ENCODE data around the gene CCL21. TPM values are rescaled to one million over a fixed set of nuclear protein-coding genes. Genes with fewer than 3 reads are reported as not detected.

The CCL21 gene
- total and polyA plus RNA-seq, 10 of the 15 experiments (the other 5 are each of a cell fraction or from before 2014, with no cell fraction given): 0.26 TPM; not detected in 9

GRCh38 chr9:34684145-34684544, 25.8 kb downstream of the CCL21 start:
- DNase-seq (ENCODE audit: low read depth, low spot score) (no peak), FAIRE-seq (no peak)
- CTCF ChIA-PET: interaction anchor here (1.5 kb wide), 1 partner anchor 18 kb away, joined by 3 read pairs; no protein-coding TSS in a partner anchor

More at GRCh38 chr9:34684145-34684544, 25.8 kb downstream of the CCL21 start:
- Histone ChIP-seq H3K9me3 (replicated peaks; ENCODE audit: control insufficient read depth, insufficient read depth, low read length) (no peaks in the 10 kb centered on the region), H3K27me3 (replicated peaks in 1 of 2; ENCODE audit: control insufficient read depth in 2 of 2, insufficient read depth in 2 of 2, low read length in 1 of 2) (no peaks in the 10 kb centered on the region; a peak in 2 of 4 replicates), H3K9ac (ENCODE audit: control insufficient read depth, insufficient read depth, low read length) (no peak overlapping the region), H4K20me1 (ENCODE audit: control insufficient read depth, insufficient read depth) (no peaks in the 10 kb centered on the region), H3K4me3 (no peak overlapping the region), H3K36me3 (ENCODE audit: control insufficient read depth in 2 of 2, insufficient read depth in 2 of 2, low read length in 1 of 2) (no peaks in the 10 kb centered on the region), H3K79me2 (ENCODE audit: control insufficient read depth, insufficient read depth, low read length) (no peaks in the 10 kb centered on the region), H3K4me1 (ENCODE audit: control insufficient read depth, insufficient read depth, low read length) (peaks cover 12% of the 10 kb centered on the region), H3K4me2 (ENCODE audit: control insufficient read depth, insufficient read depth) (no peak overlapping the region), H2AFZ (ENCODE audit: control insufficient read depth, low read depth, low read length) (no peak overlapping the region), H3K27ac (ENCODE audit: control insufficient read depth, insufficient read depth) (no peak overlapping the region)
- ATAC-seq: peak; percentile 55
- intact Hi-C loops (cut with micrococcal nuclease; ENCODE audit: unreplicated experiment) (no loop called here), in situ Hi-C loops (cut with MboI) (no loop called here)
- ChIA-PET SMC1A (ENCODE audit: uncharacterized antibody, unreplicated experiment) (no interaction called here), RAD21 (ENCODE audit: unreplicated experiment) (no interaction called here), POLR2A (no interaction called here)
- no TSS peak for BruUV-seq (replicated peaks)
- TF ChIP-seq ZNF384 (IDR thresholded peaks at IDR 0.05; ENCODE audit: borderline replicate concordance, low read depth, low read length): no peak
- no peak for TF ChIP-seq KDM1A (IDR thresholded peaks at IDR 0.05; ENCODE audit: borderline replicate concordance)
- no peak for TF ChIP-seq MEF2B (IDR thresholded peaks at IDR 0.05; ENCODE audit: partially characterized antibody, poor library complexity, severe bottlenecking)
- TF ChIP-seq, protein P1, sequence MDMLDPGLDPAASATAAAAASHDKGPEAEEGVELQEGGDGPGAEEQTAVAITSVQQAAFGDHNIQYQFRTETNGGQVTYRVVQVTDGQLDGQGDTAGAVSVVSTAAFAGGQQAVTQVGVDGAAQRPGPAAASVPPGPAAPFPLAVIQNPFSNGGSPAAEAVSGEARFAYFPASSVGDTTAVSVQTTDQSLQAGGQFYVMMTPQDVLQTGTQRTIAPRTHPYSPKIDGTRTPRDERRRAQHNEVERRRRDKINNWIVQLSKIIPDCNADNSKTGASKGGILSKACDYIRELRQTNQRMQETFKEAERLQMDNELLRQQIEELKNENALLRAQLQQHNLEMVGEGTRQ (IDR thresholded peaks at IDR 0.05; ENCODE audit: borderline replicate concordance, low read depth, low read length): no peak
- TF ChIP-seq RCOR1 (conservative IDR thresholded peaks at IDR 0.05; ENCODE audit: low read depth, low read length): no peak
- TF ChIP-seq SMAD5 (IDR thresholded peaks at IDR 0.05; ENCODE audit: low read depth): no peak
- no peak for TF ChIP-seq SMC3 (IDR thresholded peaks at IDR 0.05; ENCODE audit: borderline replicate concordance, low read length)
- no peak for TF ChIP-seq ASH2L (IDR thresholded peaks at IDR 0.05; ENCODE audit: borderline replicate concordance, low read depth)
- TF ChIP-seq, protein P2, sequence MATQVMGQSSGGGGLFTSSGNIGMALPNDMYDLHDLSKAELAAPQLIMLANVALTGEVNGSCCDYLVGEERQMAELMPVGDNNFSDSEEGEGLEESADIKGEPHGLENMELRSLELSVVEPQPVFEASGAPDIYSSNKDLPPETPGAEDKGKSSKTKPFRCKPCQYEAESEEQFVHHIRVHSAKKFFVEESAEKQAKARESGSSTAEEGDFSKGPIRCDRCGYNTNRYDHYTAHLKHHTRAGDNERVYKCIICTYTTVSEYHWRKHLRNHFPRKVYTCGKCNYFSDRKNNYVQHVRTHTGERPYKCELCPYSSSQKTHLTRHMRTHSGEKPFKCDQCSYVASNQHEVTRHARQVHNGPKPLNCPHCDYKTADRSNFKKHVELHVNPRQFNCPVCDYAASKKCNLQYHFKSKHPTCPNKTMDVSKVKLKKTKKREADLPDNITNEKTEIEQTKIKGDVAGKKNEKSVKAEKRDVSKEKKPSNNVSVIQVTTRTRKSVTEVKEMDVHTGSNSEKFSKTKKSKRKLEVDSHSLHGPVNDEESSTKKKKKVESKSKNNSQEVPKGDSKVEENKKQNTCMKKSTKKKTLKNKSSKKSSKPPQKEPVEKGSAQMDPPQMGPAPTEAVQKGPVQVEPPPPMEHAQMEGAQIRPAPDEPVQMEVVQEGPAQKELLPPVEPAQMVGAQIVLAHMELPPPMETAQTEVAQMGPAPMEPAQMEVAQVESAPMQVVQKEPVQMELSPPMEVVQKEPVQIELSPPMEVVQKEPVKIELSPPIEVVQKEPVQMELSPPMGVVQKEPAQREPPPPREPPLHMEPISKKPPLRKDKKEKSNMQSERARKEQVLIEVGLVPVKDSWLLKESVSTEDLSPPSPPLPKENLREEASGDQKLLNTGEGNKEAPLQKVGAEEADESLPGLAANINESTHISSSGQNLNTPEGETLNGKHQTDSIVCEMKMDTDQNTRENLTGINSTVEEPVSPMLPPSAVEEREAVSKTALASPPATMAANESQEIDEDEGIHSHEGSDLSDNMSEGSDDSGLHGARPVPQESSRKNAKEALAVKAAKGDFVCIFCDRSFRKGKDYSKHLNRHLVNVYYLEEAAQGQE (IDR thresholded peaks at IDR 0.05; ENCODE audit: low read depth, low read length): no peak
- no peak for TF ChIP-seq NR2C2 (IDR thresholded peaks at IDR 0.05; ENCODE audit: borderline replicate concordance, control insufficient read depth, insufficient read length, low read depth)
- no peak for TF ChIP-seq RELA (IDR thresholded peaks at IDR 0.05; ENCODE audit: borderline replicate concordance, partially characterized antibody)
- TF ChIP-seq NFYB (IDR thresholded peaks at IDR 0.05; ENCODE audit: insufficient read depth, low read depth, low read length): no peak
- TF ChIP-seq MAX (IDR thresholded peaks at IDR 0.05; ENCODE audit: low read depth, low read length): no peak
- TF ChIP-seq SREBF1 (IDR thresholded peaks at IDR 0.05; ENCODE audit: low read length): no peak
- no peak for TF ChIP-seq CBFB (IDR thresholded peaks at IDR 0.05; ENCODE audit: low read depth)
- TF ChIP-seq RAD51 (IDR thresholded peaks at IDR 0.05): no peak
- TF ChIP-seq FOS (IDR thresholded peaks at IDR 0.05; ENCODE audit: borderline replicate concordance, extremely low read depth, insufficient read length): no peak
- TF ChIP-seq IKZF2 (IDR thresholded peaks at IDR 0.05): no peak
- WGBS (ENCODE audit: insufficient coverage, insufficient replicate concordance, low lambda C conversion rate, missing lambda C conversion rate): 5% methylated on average over 4 of the region's 4 CpGs
